Activated CD4-positive, alpha-beta memory T cell treated with anti-CD3 and anti-CD28 coated beads for 36 hours (primary cell): ENCODE measurements around the gene ERBB3. TPM values are rescaled to one million over a fixed set of nuclear protein-coding genes. Genes with fewer than 3 reads are reported as not detected.

ENCODE experiments used
- CTCF ChIA-PET: fragments of 350-600 bp; sonication (Branson Sonifier 250); formaldehyde crosslinking; loops from one replicate; lab custom pipeline; 2021; ENCODE audit warnings: antibody characterized with exemption, inconsistent platforms; lab: Charles Lee
- POLR2A ChIA-PET: fragments of 350-600 bp; sonication (Branson Sonifier 250); formaldehyde crosslinking; loops from one replicate; lab custom pipeline; 2021; ENCODE audit warnings: antibody characterized with exemption; lab: Charles Lee
- DNase-seq: peaks from one replicate; pipeline ENCODE4 v3.0.0-alpha.2; 2020
- H3K27ac Mint-ChIP-seq: one replicate; pipeline ENCODE4 v1.8.0; 2021; ENCODE audit warnings: mixed read lengths
- H3K27me3 Mint-ChIP-seq: one replicate; pipeline ENCODE4 v1.8.0; 2021; ENCODE audit warnings: mixed read lengths
- H3K36me3 Mint-ChIP-seq: one replicate; pipeline ENCODE4 v1.8.0; 2021; ENCODE audit warnings: mixed read lengths
- H3K4me1 Mint-ChIP-seq: one replicate; pipeline ENCODE4 v1.8.0; 2021; ENCODE audit warnings: low read depth, mixed read lengths
- H3K4me3 Mint-ChIP-seq: one replicate; pipeline ENCODE4 v1.8.0; 2021; ENCODE audit warnings: mild to moderate bottlenecking, mixed read lengths
- H3K9me3 Mint-ChIP-seq: one replicate; pipeline ENCODE4 v1.8.0; 2021; ENCODE audit warnings: mixed read lengths
- intact Hi-C: fragments of 100-400 bp; cut with micrococcal nuclease; formaldehyde crosslinking; loops from one replicate; pipeline ENCODE4 v1.15.1; 2023
- total RNA-seq, 2 experiments: library from RNA; stranded (reverse); gene quantifications; one replicate each; pipeline ENCODE4 v1.2.3, GENCODE V29; 2021

Gene ERBB3
- total RNA-seq, 2 experiments from 2014 or later: 0.82 to 0.86 TPM

GRCh38 chr12:56137853-56138571 is 58.0 kb downstream of the ERBB3 start:
- peaks cover 61% of the 10 kb centered on the region for H3K4me1 Mint-ChIP-seq
- ChIA-PET CTCF (interaction anchor here (0.8 to 1.8 kb wide), 6 partner anchors 10 to 84 kb away, joined by 3 to 6 read pairs (median 4); partner anchors contain the start of genes ESYT1, RNF41, SMARCC2 and ZC3H10), POLR2A (interaction anchor here (1.1 kb wide), 1 partner anchor 31 kb away, joined by 3 read pairs; no protein-coding TSS in a partner anchor)
- no peak for DNase-seq
- H3K9me3 Mint-ChIP-seq: no peaks in the 10 kb centered on the region
- intact Hi-C loops: loop anchor here (1.0 kb wide), 1 partner anchor 9 kb away; no protein-coding TSS in a partner anchor
- peak overlapping the region; percentile 50 for H3K27ac Mint-ChIP-seq
- peaks cover 69% of the 10 kb centered on the region for H3K36me3 Mint-ChIP-seq
- no peak overlapping the region for H3K4me3 Mint-ChIP-seq
- no peaks in the 10 kb centered on the region for H3K27me3 Mint-ChIP-seq

GRCh38 chr12:56141946-56142784 is 62.2 kb downstream of the ERBB3 start:
- POLR2A ChIA-PET: interaction anchor here (0.6 to 2.1 kb wide), 8 partner anchors 10 to 40 kb away, joined by 3 to 9 read pairs (median 4); partner anchors contain the start of genes ESYT1 and MYL6B
- no peak overlapping the region for H3K4me3 Mint-ChIP-seq

GRCh38 chr12:56143217-56143616 is 63.3 kb downstream of the ERBB3 start:
- CTCF ChIA-PET: interaction anchor here (0.9 to 2.3 kb wide), 4 partner anchors 9 to 63 kb away, joined by 3 to 10 read pairs (median 4); partner anchors contain the start of genes MYL6B and SMARCC2
- Mint-ChIP-seq H3K9me3 (no peaks in the 10 kb centered on the region), H3K36me3 (peaks cover 57% of the 10 kb centered on the region), H3K27ac (peak overlapping the region; percentile 81), H3K27me3 (no peaks in the 10 kb centered on the region), H3K4me1 (peaks cover 36% of the 10 kb centered on the region), H3K4me3 (no peak overlapping the region)
- DNase-seq: no peak
- POLR2A ChIA-PET: interaction anchor here (0.6 to 2.1 kb wide), 5 partner anchors 8 to 18 kb away, joined by 3 to 9 read pairs (median 3); partner anchors contain the start of genes ESYT1, MYL6 and MYL6B
- intact Hi-C loops: no loop called here

More at GRCh38 chr12:56141946-56142784, 62.2 kb downstream of the ERBB3 start:
- intact Hi-C loops: no loop called here
- Mint-ChIP-seq H3K9me3 (no peaks in the 10 kb centered on the region), H3K4me1 (peaks cover 46% of the 10 kb centered on the region), H3K36me3 (peaks cover 66% of the 10 kb centered on the region), H3K27ac (peak overlapping the region; percentile 81), H3K27me3 (no peaks in the 10 kb centered on the region)
- CTCF ChIA-PET: interaction anchor here (1.0 to 2.3 kb wide), 2 partner anchors 10 to 15 kb away, joined by 3 to 10 read pairs; partner anchors contain the start of gene MYL6B
- no peak for DNase-seq

- Mint-ChIP-seq H3K27ac (peak overlapping the region; percentile 81), H3K36me3 (peaks cover 50% of the 10 kb centered on the region), H3K4me1 (peaks cover 30% of the 10 kb centered on the region), H3K9me3 (no peaks in the 10 kb centered on the region), H3K4me3 (no peak overlapping the region), H3K27me3 (no peaks in the 10 kb centered on the region)
- POLR2A ChIA-PET: interaction anchor here (1.0 to 2.1 kb wide), 3 partner anchors 8 to 17 kb away, joined by 3 to 9 read pairs (median 4); partner anchors contain the start of genes MYL6 and MYL6B
- intact Hi-C loops: no loop called here
- DNase-seq: no peak
- CTCF ChIA-PET: interaction anchor here (1.6 kb wide), 1 partner anchor 46 kb away, joined by 6 read pairs; the partner anchor contains the start of gene SMARCC2
Measured at GRCh38 chr12:56143870-56144269, 63.9 kb downstream of the ERBB3 start.

GRCh38 chr12:56145217-56145616 is 65.3 kb downstream of the ERBB3 start:
- no peak for DNase-seq
- ChIA-PET CTCF (no interaction called here), POLR2A (interaction anchor here (1.3 kb wide), 1 partner anchor 15 kb away, joined by 3 read pairs; no protein-coding TSS in a partner anchor)
- no peaks in the 10 kb centered on the region for H3K27me3 Mint-ChIP-seq
- peaks cover 28% of the 10 kb centered on the region for H3K4me1 Mint-ChIP-seq
- peak overlapping the region; percentile 54 for H3K27ac Mint-ChIP-seq
- H3K36me3 Mint-ChIP-seq: peaks cover 43% of the 10 kb centered on the region
- no peaks in the 10 kb centered on the region for H3K9me3 Mint-ChIP-seq
- no peak overlapping the region for H3K4me3 Mint-ChIP-seq
- intact Hi-C loops: no loop called here

GRCh38 chr12:56146492-56147460 is 66.8 kb downstream of the ERBB3 start:
- H3K9me3 Mint-ChIP-seq: no peaks in the 10 kb centered on the region
- peaks cover 35% of the 10 kb centered on the region for H3K4me1 Mint-ChIP-seq
- no peak for DNase-seq
- H3K36me3 Mint-ChIP-seq: peaks cover 33% of the 10 kb centered on the region
- intact Hi-C loops: no loop called here
- ChIA-PET CTCF (interaction anchor here (0.8 to 0.9 kb wide), 2 partner anchors 28 to 60 kb away, joined by 3 read pairs; no protein-coding TSS in a partner anchor), POLR2A (interaction anchor here (0.6 kb wide), 1 partner anchor 612 kb away, joined by 3 read pairs; no protein-coding TSS in a partner anchor)
- no peak overlapping the region for H3K4me3 Mint-ChIP-seq
- peak overlapping the region; percentile 29 for H3K27ac Mint-ChIP-seq
- H3K27me3 Mint-ChIP-seq: no peaks in the 10 kb centered on the region

GRCh38 chr12:56150563-56150962 is 70.6 kb downstream of the ERBB3 start:
- ChIA-PET POLR2A (interaction anchor here (0.7 to 1.7 kb wide), 3 partner anchors 8 to 234 kb away, joined by 3 to 5 read pairs (median 4); partner anchors contain the start of genes MYL6 and ZC3H10), CTCF (interaction anchor here (1.0 to 4.6 kb wide), 3 partner anchors 24 to 333 kb away, joined by 3 to 54 read pairs (median 4); partner anchors contain the start of genes ESYT1, ORMDL2, SARNP and SMARCC2)
- H3K4me1 Mint-ChIP-seq: peaks cover 28% of the 10 kb centered on the region
- H3K27me3 Mint-ChIP-seq: no peaks in the 10 kb centered on the region
- H3K36me3 Mint-ChIP-seq: peaks cover 3% of the 10 kb centered on the region
- H3K4me3 Mint-ChIP-seq: peak overlapping the region; percentile 78
- DNase-seq: no peak
- no peaks in the 10 kb centered on the region for H3K9me3 Mint-ChIP-seq
- intact Hi-C loops: no loop called here
- peak overlapping the region; percentile 96 for H3K27ac Mint-ChIP-seq

- POLR2A ChIA-PET: interaction anchor here (0.5 to 1.5 kb wide), 9 partner anchors 9 to 71 kb away, joined by 3 to 15 read pairs (median 5); partner anchors contain the start of genes ESYT1 and ZC3H10
- peak; percentile 83 for DNase-seq
- peaks cover 5% of the 10 kb centered on the region for H3K36me3 Mint-ChIP-seq
- CTCF ChIA-PET: interaction anchor here (0.7 to 4.6 kb wide), 15 partner anchors 9 to 477 kb away, joined by 3 to 54 read pairs (median 3); partner anchors contain the start of genes ESYT1, ORMDL2, PA2G4 and RNF41
- H3K9me3 Mint-ChIP-seq: no peaks in the 10 kb centered on the region
- intact Hi-C loops: loop anchor here (1.0 to 2.0 kb wide), 7 partner anchors 9 to 221 kb away; partner anchors contain the start of genes DGKA, PA2G4, SMARCC2 and ZC3H10
- peak overlapping the region; percentile 78 for H3K4me3 Mint-ChIP-seq
- peak overlapping the region; percentile 96 for H3K27ac Mint-ChIP-seq
- H3K4me1 Mint-ChIP-seq: peaks cover 30% of the 10 kb centered on the region
- no peaks in the 10 kb centered on the region for H3K27me3 Mint-ChIP-seq
Measured at GRCh38 chr12:56151672-56152131, 71.7 kb downstream of the ERBB3 start.

- peak within 1 kb of the TSS; percentile 96 for H3K27ac Mint-ChIP-seq
- H3K36me3 Mint-ChIP-seq: peaks cover 8% of the 10 kb centered on the region
- no peaks in the 10 kb centered on the region for H3K9me3 Mint-ChIP-seq
- DNase-seq: peak; percentile 97
- peaks cover 32% of the 10 kb centered on the region for H3K4me1 Mint-ChIP-seq
- POLR2A ChIA-PET: interaction anchor here (0.8 to 1.5 kb wide), 7 partner anchors 9 to 70 kb away, joined by 3 to 15 read pairs (median 6); partner anchors contain the start of genes ESYT1 and ZC3H10
- H3K4me3 Mint-ChIP-seq: peak within 1 kb of the TSS; percentile 78
- intact Hi-C loops: loop anchor here (1.0 to 2.0 kb wide), 7 partner anchors 8 to 221 kb away; partner anchors contain the start of genes DGKA, PA2G4, SMARCC2 and ZC3H10
- no peaks in the 10 kb centered on the region for H3K27me3 Mint-ChIP-seq
- CTCF ChIA-PET: interaction anchor here (0.7 to 4.6 kb wide), 15 partner anchors 9 to 477 kb away, joined by 3 to 54 read pairs (median 3); partner anchors contain the start of genes ESYT1, ORMDL2, PA2G4 and RNF41
Measured at GRCh38 chr12:56152132-56152755, 72.3 kb downstream of the ERBB3 start, which contains the start of gene MYL6B. TSS of gene MYL6B (plus strand) at chr12:56152587. CDS start at chr12:56153919, 1,332 bp downstream.
